GM21723 (cell line): Measurements from ENCODE around the gene CCDC78.

Experiments used
- ATAC-seq: cut with Tn5 transposase; IDR thresholded peaks from one replicate; pipeline ENCODE4 v1.9.1; 2021; ENCODE audit warnings: mild to moderate bottlenecking, moderate library complexity; ENCODE audit not compliant: unreplicated experiment

The CCDC78 gene

GRCh38 chr16:740459-740763 is 14.2 kb upstream of the CCDC78 start:
- no peak for ATAC-seq

GRCh38 chr16:739560-740458 is 13.6 kb upstream of the CCDC78 start:
- ATAC-seq: no peak

GRCh38 chr16:736936-737481 is 10.8 kb upstream of the CCDC78 start:
- ATAC-seq: no peak

GRCh38 chr16:735982-736453 is 9.8 kb upstream of the CCDC78 start:
- ATAC-seq: no peak

- ATAC-seq: no peak
These were observed 9.0 kb upstream of the CCDC78 start for GRCh38 chr16:734981-735881.

GRCh38 chr16:734208-734980 is 8.2 kb upstream of the CCDC78 start:
- ATAC-seq: no peak

- no peak for ATAC-seq
These were observed 7.4 kb upstream of the CCDC78 start for GRCh38 chr16:733382-734207.

GRCh38 chr16:732936-733335 is 6.7 kb upstream of the CCDC78 start:
- no peak for ATAC-seq

- ATAC-seq: no peak
These were observed 6.1 kb upstream of the CCDC78 start for GRCh38 chr16:732332-732731.

GRCh38 chr16:730666-731509 is 4.6 kb upstream of the CCDC78 start:
- no peak for ATAC-seq

- no peak for ATAC-seq
These were observed 3.8 kb upstream of the CCDC78 start for GRCh38 chr16:729768-730665.

GRCh38 chr16:728890-729744 is 2.9 kb upstream of the CCDC78 start:
- ATAC-seq: no peak

GRCh38 chr16:728131-728889 is 2.1 kb upstream of the CCDC78 start:
- no peak for ATAC-seq

GRCh38 chr16:727291-727977 is 1.2 kb upstream of the CCDC78 start:
- no peak for ATAC-seq

- no peak for ATAC-seq
These were observed 130 bp downstream of the CCDC78 start for GRCh38 chr16:726188-726437.
